OCI-LY7 (cell line): ENCODE data around the gene USHBP1. TPM values are rescaled to one million over a fixed set of nuclear protein-coding genes. Genes with fewer than 3 reads are reported as not detected.

Experiments
- BruUV-seq: library from RNA; stranded (reverse); fragments of 400-500 nt; replicated peaks from 2 replicates; lab custom pipeline; 2021; lab: Mats Ljungman, UMichigan
- CTCF ChIA-PET: fragments of 300-600 bp; sonication (Branson Sonifier 250); formaldehyde crosslinking; loops from one replicate; lab custom pipeline; 2022; ENCODE audit warnings: antibody characterized with exemption; ENCODE audit not compliant: unreplicated experiment; lab: Charles Lee
- POLR2A ChIA-PET: fragments of 300-600 bp; sonication (Branson Sonifier 250); formaldehyde crosslinking; loops from one replicate; lab custom pipeline; 2022; ENCODE audit warnings: antibody characterized with exemption; lab: Charles Lee
- DNase-seq: peaks from one replicate; pipeline ENCODE4 v3.0.0-alpha.2; 2015; ENCODE audit warnings: low spot score
- H2AFZ ChIP-seq: fragments of 200-600 bp; sonication (generic), shearing (Covaris generic); 2 replicates; pipeline ENCODE4 v1.6.1; 2014; ENCODE audit warnings: mild to moderate bottlenecking, antibody characterized with exemption, low read length, moderate library complexity
- H3K27ac ChIP-seq: fragments of 200-600 bp; sonication (generic); 2 replicates; pipeline ENCODE4 v1.5.1; 2014; ENCODE audit warnings: mixed run types, low read depth, mild to moderate bottlenecking, moderate library complexity, low read length, inconsistent platforms; ENCODE audit not compliant: poor library complexity, severe bottlenecking
- H3K36me3 ChIP-seq: fragments of 200-600 bp; sonication (generic); 2 replicates; pipeline ENCODE4 v1.6.1; 2014; ENCODE audit warnings: mild to moderate bottlenecking, antibody characterized with exemption, low read length, moderate library complexity, mixed read lengths; ENCODE audit not compliant: insufficient read depth
- H3K4me1 ChIP-seq: fragments of 200-600 bp; sonication (generic); 2 replicates; pipeline ENCODE4 v1.5.1; 2014; ENCODE audit warnings: mild to moderate bottlenecking, low read length; ENCODE audit not compliant: insufficient read depth, poor library complexity, severe bottlenecking
- H3K4me2 ChIP-seq: fragments of 200-600 bp; sonication (generic); 2 replicates; pipeline ENCODE4 v1.6.1; 2014; ENCODE audit warnings: mild to moderate bottlenecking, low read length
- H3K4me3 ChIP-seq: fragments of 200-600 bp; sonication (generic); 2 replicates; pipeline ENCODE4 v1.5.1; 2014; ENCODE audit warnings: mild to moderate bottlenecking, low read depth, low read length; ENCODE audit not compliant: poor library complexity, severe bottlenecking
- H3K79me2 ChIP-seq: fragments of 200-600 bp; sonication (generic); 2 replicates; pipeline ENCODE4 v1.6.1; 2016; ENCODE audit warnings: low read depth, mild to moderate bottlenecking, low read length, moderate library complexity, mixed read lengths; ENCODE audit not compliant: insufficient read depth
- H3K9me2 ChIP-seq: fragments of 200-600 bp; sonication (generic); 2 replicates; pipeline ENCODE4 v1.6.1; 2016; ENCODE audit warnings: mild to moderate bottlenecking, low read length, mixed read lengths; ENCODE audit not compliant: insufficient read depth
- H3K9me3 ChIP-seq: fragments of 200-600 bp; sonication (generic); 2 replicates; pipeline ENCODE4 v1.6.1; 2014; ENCODE audit warnings: mild to moderate bottlenecking, mixed run types, low read length, mixed read lengths
- H4K20me1 ChIP-seq: fragments of 200-600 bp; sonication (generic); 2 replicates; pipeline ENCODE4 v1.6.1; 2014; ENCODE audit warnings: mild to moderate bottlenecking, antibody characterized with exemption, low read length, moderate library complexity, mixed read lengths; ENCODE audit not compliant: insufficient read depth
- CTCF ChIP-seq: fragments of 200-600 bp; sonication (generic); conservative IDR thresholded peaks from 2 replicates; pipeline ENCODE4 v1.5.1; 2014; ENCODE audit warnings: mild to moderate bottlenecking, antibody characterized with exemption, low read length, moderate library complexity, mixed read lengths
- EZH2phosphoT487 ChIP-seq: fragments of 200-600 bp; sonication (generic); IDR thresholded peaks from 2 replicates; pipeline ENCODE4 v1.6.1; 2018; ENCODE audit warnings: low read depth, borderline replicate concordance, mild to moderate bottlenecking, mixed run types, antibody characterized with exemption, low read length, moderate library complexity, mixed read lengths
- intact Hi-C: fragments of 100-400 bp; cut with micrococcal nuclease; formaldehyde crosslinking; loops from one replicate; pipeline ENCODE4 v1.10.0; 2022; ENCODE audit not compliant: unreplicated experiment
- total RNA-seq, 2 experiments: library from RNA; depleted of rRNA in 1 of 2; stranded (reverse); fragments of >200 nt in 1 of 2; shearing (Covaris generic) in 1 of 2; gene quantifications; 2 replicates each; pipeline ENCODE4 v1.2.3, GENCODE V29; 2014 to 2022

USHBP1 gene
- total RNA-seq, 2 experiments from 2014 or later: 3.1 to 7.6 TPM

DNA sequence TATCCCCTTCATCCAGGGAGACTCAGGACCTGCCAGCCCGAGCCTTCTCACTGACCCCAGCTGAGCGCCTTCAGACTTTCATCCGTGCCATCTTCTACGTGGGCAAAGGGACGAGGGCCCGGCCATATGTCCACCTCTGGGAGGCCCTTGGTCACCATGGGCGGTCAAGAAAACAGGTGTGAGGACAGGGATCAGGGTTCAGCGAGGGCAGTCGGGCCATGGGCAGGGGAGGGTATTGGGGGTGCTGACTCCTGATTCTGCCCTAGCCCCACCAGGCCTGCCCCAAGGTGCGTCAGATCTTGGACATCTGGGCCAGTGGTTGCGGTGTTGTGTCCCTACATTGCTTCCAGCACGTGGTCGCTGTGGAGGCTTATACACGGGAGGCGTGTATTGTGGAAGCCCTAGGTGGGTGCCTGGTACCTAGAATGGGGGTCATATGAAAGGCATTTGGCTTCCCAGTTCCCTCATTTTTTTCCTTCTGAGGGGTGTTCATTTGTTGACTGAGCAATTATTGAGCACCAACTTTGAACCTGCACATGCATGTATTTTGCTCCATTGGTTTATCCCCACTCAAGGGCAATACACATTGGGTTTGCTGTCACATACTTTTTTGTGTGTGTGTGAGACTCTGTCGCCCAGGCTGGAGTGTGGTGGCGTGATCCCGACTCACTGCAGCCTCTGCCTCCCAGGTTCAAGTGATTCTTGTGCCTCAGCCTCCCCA is 21.0 kb upstream of the USHBP1 start:
- BruUV-seq: no TSS peak
- Histone ChIP-seq H3K79me2 (peaks cover 13% of the 10 kb centered on the region; the same call in 1 of the 2 replicates), H3K4me2 (no peak overlapping the region), H3K4me1 (peaks cover 16% of the 10 kb centered on the region), H3K36me3 (peaks cover 41% of the 10 kb centered on the region), H3K9me2 (no peaks in the 10 kb centered on the region), H3K9me3 (no peaks in the 10 kb centered on the region), H4K20me1 (no peaks in the 10 kb centered on the region), H3K27ac (no peak overlapping the region), H2AFZ (no peak overlapping the region), H3K4me3 (no peak overlapping the region)
- POLR2A ChIA-PET: no interaction called here
- CTCF ChIA-PET: no interaction called here
- no peak for DNase-seq
- TF ChIP-seq CTCF (no peak), EZH2phosphoT487 (no peak)
- intact Hi-C loops: no loop called here

- H3K4me2 ChIP-seq: no peak overlapping the region
- no peak for DNase-seq
- H2AFZ ChIP-seq: no peak overlapping the region
- no peak for TF ChIP-seq CTCF
- no peak for TF ChIP-seq EZH2phosphoT487
- BruUV-seq: no TSS peak
- no peak overlapping the region for H3K4me3 ChIP-seq
- peaks cover 57% of the 10 kb centered on the region for H3K36me3 ChIP-seq
- H3K27ac ChIP-seq: no peak overlapping the region
- no peaks in the 10 kb centered on the region for H3K9me2 ChIP-seq
- intact Hi-C loops: loop anchor here (2.0 to 5.0 kb wide), 2 partner anchors 146 to 209 kb away; partner anchors contain the start of genes HAUS8 and MYO9B
- ChIA-PET POLR2A (interaction anchor here (1.1 to 1.2 kb wide), 2 partner anchors 12 to 17 kb away, joined by 3 to 4 read pairs; partner anchors contain the start of gene BABAM1), CTCF (no interaction called here)
- H3K9me3 ChIP-seq: no peaks in the 10 kb centered on the region
- no peaks in the 10 kb centered on the region for H4K20me1 ChIP-seq
- H3K4me1 ChIP-seq: peaks cover 22% of the 10 kb centered on the region
- H3K79me2 ChIP-seq: peaks cover 13% of the 10 kb centered on the region; the same call in 1 of the 2 replicates
Measured at GRCh38 chr19:17283504-17283996, 19.0 kb upstream of the USHBP1 start.
